A673 (cell line): ENCODE results near the gene EXOC6B. TPM values are rescaled to one million over a fixed set of nuclear protein-coding genes. Genes with fewer than 3 reads are reported as not detected.

Experiments
- BruUV-seq: library from RNA; stranded (reverse); fragments of 400-500 nt; replicated peaks from 2 replicates; lab custom pipeline; 2021; lab: Mats Ljungman, UMichigan
- CTCF ChIA-PET: fragments of 300-600 bp; sonication (Branson Sonifier 250); formaldehyde crosslinking; loops from one replicate; lab custom pipeline; 2022; ENCODE audit warnings: antibody characterized with exemption; lab: Charles Lee
- POLR2A ChIA-PET: fragments of 300-600 bp; sonication (Branson Sonifier 250); formaldehyde crosslinking; loops from one replicate; lab custom pipeline; 2022; ENCODE audit warnings: antibody characterized with exemption; ENCODE audit not compliant: low non-redundant PET; lab: Charles Lee
- DNase-seq: peaks from one replicate; pipeline ENCODE4 v3.0.0-alpha.2; 2015; ENCODE audit warnings: low spot score
- H3K27ac ChIP-seq: fragments of 200-600 bp; sonication (generic); 2 replicates; pipeline ENCODE4 v1.5.1; 2016; ENCODE audit warnings: mixed run types, low read depth, mild to moderate bottlenecking, mixed read lengths, antibody characterized with exemption, low read length; ENCODE audit not compliant: poor library complexity, severe bottlenecking
- H3K27me3 ChIP-seq: fragments of 200-600 bp; sonication (generic); replicated peaks from 2 replicates; pipeline ENCODE4 v1.6.1; 2017; ENCODE audit warnings: mixed run types, low read depth, mild to moderate bottlenecking, mixed read lengths, antibody characterized with exemption, low read length; ENCODE audit not compliant: insufficient read depth, poor library complexity
- H3K36me3 ChIP-seq: fragments of 200-600 bp; sonication (generic); 2 replicates; pipeline ENCODE4 v1.6.1; 2016; ENCODE audit warnings: mixed run types, mild to moderate bottlenecking, mixed read lengths, antibody characterized with exemption, low read length; ENCODE audit not compliant: insufficient read depth, poor library complexity, severe bottlenecking
- H3K4me1 ChIP-seq: fragments of 200-600 bp; sonication (generic); 2 replicates; pipeline ENCODE4 v1.6.1; 2017; ENCODE audit warnings: mixed run types, mild to moderate bottlenecking, mixed read lengths, antibody characterized with exemption, low read length; ENCODE audit not compliant: insufficient read depth, poor library complexity, severe bottlenecking
- H3K4me3 ChIP-seq: fragments of 200-600 bp; sonication (generic); 2 replicates; pipeline ENCODE4 v1.5.1; 2016; ENCODE audit warnings: low read depth, mixed run types, mild to moderate bottlenecking, mixed read lengths, low read length; ENCODE audit not compliant: poor library complexity, severe bottlenecking
- H3K9me3 ChIP-seq: fragments of 200-600 bp; sonication (generic); 2 replicates; pipeline ENCODE4 v1.6.1; 2016; ENCODE audit warnings: mixed run types, low read depth, mild to moderate bottlenecking, mixed read lengths, antibody characterized with exemption, low read length; ENCODE audit not compliant: poor library complexity, severe bottlenecking
- EZH2 ChIP-seq: fragments of 200-600 bp; sonication (generic); IDR thresholded peaks from 2 replicates; pipeline ENCODE4 v1.6.1; 2017; ENCODE audit warnings: borderline replicate concordance, low read depth, mild to moderate bottlenecking, mixed read lengths, antibody characterized with exemption, low read length; ENCODE audit not compliant: poor library complexity, severe bottlenecking
- intact Hi-C: fragments of 100-400 bp; cut with micrococcal nuclease; formaldehyde crosslinking; loops from one replicate; pipeline ENCODE4 v1.10.0; 2022; ENCODE audit not compliant: unreplicated experiment
- total RNA-seq: library from RNA; stranded (reverse); gene quantifications from 2 replicates; pipeline ENCODE4 v1.2.3, GENCODE V29; 2021
- TF ChIP-seq, protein P1 (sequence below): fragments of 300-800, 200-600 bp; sonication (generic); conservative IDR thresholded peaks from 2 replicates; pipeline ENCODE4 v1.5.1; 2017; ENCODE audit warnings: low read depth, mild to moderate bottlenecking, antibody characterized with exemption, low read length, moderate library complexity, mixed read lengths

The EXOC6B gene
- total RNA-seq, 1 experiment from 2014 or later: 138 TPM

DNA sequence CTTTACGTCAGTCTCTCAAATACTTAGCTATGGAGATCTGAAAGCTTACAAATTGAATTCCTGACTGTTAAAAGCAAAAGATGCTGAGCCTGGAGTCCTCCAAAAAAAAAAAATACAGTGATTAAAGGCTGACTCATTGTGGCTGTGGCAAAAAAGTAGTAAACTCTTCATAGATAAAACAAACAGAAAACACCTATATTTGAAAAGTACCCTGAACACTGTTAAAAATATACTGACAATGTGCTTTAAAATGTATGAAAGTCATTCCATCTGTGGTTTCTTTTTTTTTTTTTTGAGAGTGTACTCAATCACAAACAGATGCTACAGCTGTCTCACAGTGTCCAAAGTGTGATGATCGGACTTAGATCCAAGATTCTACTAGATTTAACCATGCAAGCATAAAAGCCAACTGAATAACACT, 410.6 kb downstream of the EXOC6B start:
- TF ChIP-seq EZH2: no peak
- TF ChIP-seq, protein P1, sequence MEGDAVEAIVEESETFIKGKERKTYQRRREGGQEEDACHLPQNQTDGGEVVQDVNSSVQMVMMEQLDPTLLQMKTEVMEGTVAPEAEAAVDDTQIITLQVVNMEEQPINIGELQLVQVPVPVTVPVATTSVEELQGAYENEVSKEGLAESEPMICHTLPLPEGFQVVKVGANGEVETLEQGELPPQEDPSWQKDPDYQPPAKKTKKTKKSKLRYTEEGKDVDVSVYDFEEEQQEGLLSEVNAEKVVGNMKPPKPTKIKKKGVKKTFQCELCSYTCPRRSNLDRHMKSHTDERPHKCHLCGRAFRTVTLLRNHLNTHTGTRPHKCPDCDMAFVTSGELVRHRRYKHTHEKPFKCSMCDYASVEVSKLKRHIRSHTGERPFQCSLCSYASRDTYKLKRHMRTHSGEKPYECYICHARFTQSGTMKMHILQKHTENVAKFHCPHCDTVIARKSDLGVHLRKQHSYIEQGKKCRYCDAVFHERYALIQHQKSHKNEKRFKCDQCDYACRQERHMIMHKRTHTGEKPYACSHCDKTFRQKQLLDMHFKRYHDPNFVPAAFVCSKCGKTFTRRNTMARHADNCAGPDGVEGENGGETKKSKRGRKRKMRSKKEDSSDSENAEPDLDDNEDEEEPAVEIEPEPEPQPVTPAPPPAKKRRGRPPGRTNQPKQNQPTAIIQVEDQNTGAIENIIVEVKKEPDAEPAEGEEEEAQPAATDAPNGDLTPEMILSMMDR: no peak
- Histone ChIP-seq H3K36me3 (peaks cover 2% of the 10 kb centered on the region), H3K4me3 (no peak overlapping the region), H3K27me3 (no peaks in the 10 kb centered on the region), H3K9me3 (peaks cover 8% of the 10 kb centered on the region), H3K27ac (no peak overlapping the region), H3K4me1 (no peaks in the 10 kb centered on the region)
- no peak for DNase-seq
- no TSS peak for BruUV-seq
- ChIA-PET POLR2A (no interaction called here), CTCF (no interaction called here)
- intact Hi-C loops: no loop called here

DNA sequence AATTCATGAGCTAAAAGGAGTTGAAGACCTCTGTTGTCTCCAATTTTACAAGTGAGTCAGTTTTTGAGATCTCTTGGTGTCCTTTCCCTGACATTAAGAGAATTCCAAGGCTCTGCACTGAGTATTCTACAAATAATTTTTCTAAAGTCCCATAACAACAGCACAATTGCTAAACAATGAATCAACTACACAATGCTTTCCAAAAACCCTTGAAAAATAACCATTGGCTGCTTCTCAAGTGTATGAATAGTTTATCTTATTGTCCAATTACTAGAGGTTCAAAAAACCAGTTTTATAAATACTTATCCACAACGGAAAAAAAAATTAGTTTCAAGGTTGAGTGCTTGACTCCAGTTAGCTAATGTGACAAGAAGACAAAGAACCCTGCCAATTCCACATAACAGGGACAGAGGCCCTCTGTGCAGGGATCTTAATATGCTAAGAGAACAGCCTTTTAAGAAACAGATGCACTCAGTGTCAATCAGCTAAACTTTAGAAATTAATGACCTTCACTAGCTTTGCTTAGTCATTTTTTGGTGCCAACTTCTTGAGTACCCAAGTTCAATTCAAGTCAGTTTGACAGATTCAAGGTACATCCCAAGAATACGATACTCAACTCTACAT, 411.6 kb downstream of the EXOC6B start:
- intact Hi-C loops: no loop called here
- DNase-seq: no peak
- ChIA-PET CTCF (no interaction called here), POLR2A (interaction anchor here (0.5 kb wide), 1 partner anchor 61 kb away, joined by 3 read pairs; no protein-coding TSS in a partner anchor)
- Histone ChIP-seq H3K4me3 (no peak overlapping the region), H3K27me3 (no peaks in the 10 kb centered on the region), H3K27ac (no peak overlapping the region), H3K4me1 (no peaks in the 10 kb centered on the region), H3K9me3 (no peaks in the 10 kb centered on the region), H3K36me3 (peaks cover 5% of the 10 kb centered on the region)
- no TSS peak for BruUV-seq
- TF ChIP-seq, protein P1: no peak
- TF ChIP-seq EZH2: no peak

DNA sequence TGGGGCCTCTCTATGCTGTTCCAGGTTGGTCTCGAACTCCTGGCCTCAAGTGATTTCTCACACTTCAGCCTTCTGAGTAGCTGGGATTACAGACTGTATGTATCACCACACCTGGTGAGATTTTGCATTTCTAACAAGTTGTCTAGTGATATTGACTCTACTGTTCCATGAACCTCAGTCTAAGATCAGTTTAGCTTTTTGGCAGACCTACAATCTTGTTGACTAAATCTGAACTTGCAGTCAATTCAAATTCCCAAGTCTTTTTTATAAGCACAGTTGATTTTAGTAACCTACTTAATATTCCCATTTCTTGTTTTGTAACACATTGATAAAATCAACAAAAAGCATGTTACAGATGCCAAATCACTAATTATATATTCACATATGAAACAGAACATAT, 412.1 kb downstream of the EXOC6B start:
- TF ChIP-seq, protein P1: no peak
- no peak for TF ChIP-seq EZH2
- DNase-seq: no peak
- no peaks in the 10 kb centered on the region for H3K4me1 ChIP-seq
- ChIA-PET POLR2A (no interaction called here), CTCF (no interaction called here)
- H3K4me3 ChIP-seq: no peak overlapping the region
- no peak overlapping the region for H3K27ac ChIP-seq
- intact Hi-C loops: no loop called here
- H3K9me3 ChIP-seq: no peaks in the 10 kb centered on the region
- peaks cover 5% of the 10 kb centered on the region for H3K36me3 ChIP-seq
- no peaks in the 10 kb centered on the region for H3K27me3 ChIP-seq
- BruUV-seq: no TSS peak
